ENCODE measurements around the gene MS4A18. TPM values are rescaled to one million over a fixed set of nuclear protein-coding genes. Genes with fewer than 3 reads are reported as not detected.

Gene MS4A18
- total RNA-seq, 1 experiment from 2014 or later: not detected

- CTCF ChIA-PET: interaction anchor here (1.3 to 3.3 kb wide), 2 partner anchors 9 to 14 kb away, joined by 3 to 20 read pairs; no protein-coding TSS in a partner anchor
- no peaks in the 10 kb centered on the region for H3K36me3 Mint-ChIP-seq
Measured at GRCh38 chr11:60748821-60749220, 24.3 kb downstream of the MS4A18 start.

More at GRCh38 chr11:60748821-60749220, 24.3 kb downstream of the MS4A18 start:
- no peak for TF ChIP-seq GRHL2 (CRISPR knock-in tag; IDR thresholded peaks at IDR 0.05; ENCODE audit: insufficient replicate concordance, severe bottlenecking)
- TF ChIP-seq ZBTB21 (CRISPR knock-in tag; IDR thresholded peaks at IDR 0.05; ENCODE audit: borderline replicate concordance): no peak
- no peak for TF ChIP-seq FOXJ3 (CRISPR knock-in tag; IDR thresholded peaks at IDR 0.05; ENCODE audit: borderline replicate concordance)
- no peak for TF ChIP-seq ETV6 (CRISPR knock-in tag; IDR thresholded peaks at IDR 0.05)
- no peak for TF ChIP-seq FOXP1 (CRISPR knock-in tag; IDR thresholded peaks at IDR 0.05; ENCODE audit: borderline replicate concordance)
- no peak for TF ChIP-seq JAZF1 (CRISPR knock-in tag; IDR thresholded peaks at IDR 0.05)
- TF ChIP-seq ESRRA (CRISPR knock-in tag; IDR thresholded peaks at IDR 0.05; ENCODE audit: borderline replicate concordance): no peak
- no peak for TF ChIP-seq E2F4 (CRISPR knock-in tag; IDR thresholded peaks at IDR 0.05; ENCODE audit: borderline replicate concordance, low read depth)
- no peak for TF ChIP-seq PREB (CRISPR knock-in tag; IDR thresholded peaks at IDR 0.05; ENCODE audit: borderline replicate concordance)
- TF ChIP-seq TEAD1 (CRISPR knock-in tag; IDR thresholded peaks at IDR 0.05): no peak
- TF ChIP-seq AFF4 (CRISPR knock-in tag; IDR thresholded peaks at IDR 0.05; ENCODE audit: borderline replicate concordance): no peak
- TF ChIP-seq USF1 (CRISPR knock-in tag; IDR thresholded peaks at IDR 0.05): no peak
- TF ChIP-seq GABPB1 (CRISPR knock-in tag; IDR thresholded peaks at IDR 0.05): no peak
- no peak for TF ChIP-seq GTF2I (CRISPR knock-in tag; conservative IDR thresholded peaks at IDR 0.05)
- TF ChIP-seq FOXP4 (CRISPR knock-in tag; IDR thresholded peaks at IDR 0.05): no peak
- TF ChIP-seq NR3C1 (CRISPR knock-in tag; conservative IDR thresholded peaks at IDR 0.05; ENCODE audit: low read depth): no peak
- TF ChIP-seq ATF6 (CRISPR knock-in tag; IDR thresholded peaks at IDR 0.05): no peak
- no peak for TF ChIP-seq ZNF425 (CRISPR knock-in tag; conservative IDR thresholded peaks at IDR 0.05)
- no peak for TF ChIP-seq ATF2 (CRISPR knock-in tag; IDR thresholded peaks at IDR 0.05; ENCODE audit: borderline replicate concordance, low read depth)
- no peak overlapping the region for H3K27ac Mint-ChIP-seq
- H3K27me3 Mint-ChIP-seq (ENCODE audit: low read depth): peaks cover 7% of the 10 kb centered on the region; the same call in 1 of the 2 replicates
- H3K4me1 Mint-ChIP-seq: peaks cover 8% of the 10 kb centered on the region
- POLR2A ChIA-PET: no interaction called here
- H3K4me3 Mint-ChIP-seq: no peak overlapping the region
- DNase-seq (ENCODE audit: low spot score) (no peak), ATAC-seq (no peak)
- H3K9me3 Mint-ChIP-seq: peaks cover 15% of the 10 kb centered on the region
